Activated naive CD4-positive, alpha-beta T cell treated with Interleukin-2 at 50 U/mL for 16 hours (primary cell): ENCODE measurements around the gene IFIT3.
"Not testable (repeated sequence)": the region's sequence is repeated elsewhere in the genome, so short reads cannot be mapped to it uniquely, and the experiment has no call there.

Experiments
- DNase-seq: peaks from one replicate; pipeline ENCODE4 v3.0.0-alpha.2; 2020

The IFIT3 gene

GRCh38 chr10:89304446-89304845 lies 23.4 kb upstream of the IFIT3 start:
- DNase-seq, result no peak

GRCh38 chr10:89304925-89305324 lies 22.9 kb upstream of the IFIT3 start:
- DNase-seq, result no peak

- no peak for DNase-seq
These were observed 21.9 kb upstream of the IFIT3 start for GRCh38 chr10:89305766-89306433.

- DNase-seq, result no peak
These were observed 21.1 kb upstream of the IFIT3 start for GRCh38 chr10:89306434-89307268.

- DNase-seq, result no peak
These were observed 20.6 kb upstream of the IFIT3 start for GRCh38 chr10:89307269-89307577.

- no peak for DNase-seq
These were observed 19.5 kb upstream of the IFIT3 start for GRCh38 chr10:89308266-89308665.

GRCh38 chr10:89308736-89309135 lies 19.1 kb upstream of the IFIT3 start:
- DNase-seq, result no peak

GRCh38 chr10:89309156-89310055 lies 18.4 kb upstream of the IFIT3 start:
- DNase-seq, result no peak

GRCh38 chr10:89310056-89310893 lies 17.5 kb upstream of the IFIT3 start:
- DNase-seq, result no peak

- no peak for DNase-seq
These were observed 14.8 kb upstream of the IFIT3 start for GRCh38 chr10:89312973-89313372.

GRCh38 chr10:89314676-89315075 lies 13.1 kb upstream of the IFIT3 start:
- DNase-seq, result no peak

GRCh38 chr10:89318047-89318446 lies 9.8 kb upstream of the IFIT3 start:
- not testable (repeated sequence) for DNase-seq

GRCh38 chr10:89325081-89325480 lies 2.7 kb upstream of the IFIT3 start:
- DNase-seq, result not testable (repeated sequence)

GRCh38 chr10:89325856-89326255 lies 1.9 kb upstream of the IFIT3 start:
- DNase-seq, result not testable (repeated sequence)

- DNase-seq, result no peak
These were observed 1.4 kb downstream of the IFIT3 start for GRCh38 chr10:89329151-89329550.

GRCh38 chr10:89330014-89330413 lies 2.2 kb downstream of the IFIT3 start:
- not testable (repeated sequence) for DNase-seq

GRCh38 chr10:89330537-89331212 lies 2.9 kb downstream of the IFIT3 start:
- no peak for DNase-seq

- not testable (repeated sequence) for DNase-seq
These were observed 3.8 kb downstream of the IFIT3 start for GRCh38 chr10:89331487-89332122.

GRCh38 chr10:89332123-89332633 lies 4.4 kb downstream of the IFIT3 start:
- peak; percentile 17 for DNase-seq

- no peak for DNase-seq
These were observed 7.4 kb downstream of the IFIT3 start for GRCh38 chr10:89335226-89335625.

GRCh38 chr10:89336241-89336640 lies 8.4 kb downstream of the IFIT3 start:
- no peak for DNase-seq
